Iris pigment epithelial cell (primary cell): ENCODE results near the gene RAB31.

Source experiments
- DNase-seq: peaks from one replicate; pipeline ENCODE4 v3.0.0-alpha.2; 2011; ENCODE audit warnings: low read depth

The RAB31 gene

DNA sequence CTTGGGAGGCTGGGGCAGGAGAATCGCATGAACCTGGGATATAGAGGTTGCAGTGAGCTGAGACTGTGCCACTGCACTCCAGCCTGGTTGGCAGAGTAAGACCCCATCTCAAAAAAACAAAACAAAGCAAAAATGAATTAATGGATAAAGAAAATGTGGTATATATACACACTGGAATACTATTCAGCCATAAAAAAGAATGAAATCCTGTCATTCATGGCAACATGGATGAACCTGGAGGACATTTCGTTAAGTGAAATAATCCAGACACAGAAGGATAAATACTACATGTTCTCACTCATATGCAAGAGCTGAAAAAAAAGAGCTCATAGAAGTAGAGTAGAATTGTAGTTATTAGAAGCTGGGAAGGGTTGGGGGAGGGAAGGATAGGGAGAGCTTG, 80.8 kb downstream of the RAB31 start:
- no peak for DNase-seq

DNA sequence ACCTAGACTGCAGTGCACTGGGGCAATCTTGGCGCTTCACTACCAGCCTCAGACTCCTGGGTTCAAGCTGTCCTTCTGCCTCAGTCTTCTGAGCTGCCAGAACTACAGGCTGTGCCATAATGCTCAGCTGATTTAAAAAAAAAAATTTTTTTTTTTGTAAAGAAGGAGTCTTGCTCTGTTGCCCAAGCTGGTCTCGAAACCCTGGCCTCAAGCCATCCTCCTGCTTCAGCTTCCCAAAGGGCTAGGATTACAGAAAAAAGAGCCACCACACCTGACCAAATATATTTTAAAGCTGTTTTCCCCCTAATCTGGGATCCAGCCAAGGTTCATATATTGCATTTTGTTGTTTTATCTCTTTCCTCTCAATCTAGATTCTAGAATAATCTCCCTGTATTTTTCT, 82.2 kb downstream of the RAB31 start:
- DNase-seq: no peak

DNA sequence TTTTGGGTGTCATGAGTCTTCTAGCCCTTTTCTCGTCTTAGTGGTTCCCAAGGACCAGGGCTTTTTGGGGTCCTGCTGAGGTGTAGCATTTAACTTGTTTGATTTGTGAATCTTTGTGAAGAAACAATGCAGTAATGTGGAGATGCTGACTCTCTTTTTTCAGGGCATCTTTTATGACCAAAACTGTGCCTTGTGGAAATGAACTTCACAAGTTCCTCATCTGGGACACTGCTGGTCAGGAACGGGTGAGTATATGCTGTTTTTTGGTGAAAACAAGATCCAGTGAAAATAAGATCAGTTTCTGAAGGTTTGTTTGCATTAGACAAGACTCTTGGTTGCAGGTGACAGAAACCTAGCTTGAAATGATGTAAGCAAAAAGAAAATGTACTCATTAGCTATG, 83.9 kb downstream of the RAB31 start:
- no peak for DNase-seq

DNA sequence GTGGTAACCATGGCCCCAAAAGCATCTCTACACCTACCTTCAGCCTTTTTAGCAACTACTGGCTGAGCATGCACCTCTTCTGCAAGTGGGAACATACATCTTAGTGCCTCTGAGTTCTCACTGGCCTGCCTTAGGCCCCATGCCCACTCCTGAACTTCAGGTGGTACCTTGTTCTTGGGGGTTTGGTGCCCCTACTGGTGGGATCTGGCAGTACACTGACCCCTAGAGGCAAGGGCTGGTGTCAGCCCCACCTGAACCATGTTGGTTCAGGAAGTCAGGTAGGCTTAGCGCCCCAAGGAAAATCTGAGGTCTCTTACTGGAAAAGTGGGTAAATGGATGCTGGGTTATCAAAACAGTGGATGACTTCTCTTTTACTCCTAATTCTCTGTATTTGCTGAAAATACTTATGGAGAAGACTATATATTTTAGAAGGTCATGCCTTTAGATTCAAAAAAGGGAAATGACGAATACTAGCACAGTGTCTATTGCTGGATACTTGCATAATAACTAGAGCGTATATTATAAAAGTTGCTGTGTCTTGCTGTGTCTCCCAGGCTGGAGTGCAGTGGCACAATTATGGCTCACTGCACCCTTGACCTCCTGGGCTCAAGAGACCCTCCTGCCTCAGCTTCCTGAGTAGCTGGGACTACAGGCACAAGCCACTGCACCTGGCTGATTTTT, 84.6 kb downstream of the RAB31 start:
- no peak for DNase-seq

DNA sequence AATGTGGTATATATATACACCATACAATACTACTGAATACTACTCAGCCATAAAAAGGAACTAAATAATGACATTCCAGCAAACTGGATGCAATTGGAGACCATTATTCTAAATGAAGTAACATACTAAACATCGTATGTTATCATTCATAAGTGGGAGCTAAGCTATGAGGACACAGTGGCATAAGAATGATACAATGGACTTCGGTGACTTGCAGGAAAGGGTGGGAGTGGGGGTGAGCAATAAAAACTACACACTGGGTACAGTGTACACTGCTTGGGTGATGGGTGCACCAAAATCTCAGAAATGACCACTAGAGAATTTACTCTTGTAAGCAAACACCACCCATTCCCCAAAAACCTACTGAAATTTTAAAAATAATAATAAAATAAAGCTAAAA, 87.9 kb downstream of the RAB31 start:
- no peak for DNase-seq

DNA sequence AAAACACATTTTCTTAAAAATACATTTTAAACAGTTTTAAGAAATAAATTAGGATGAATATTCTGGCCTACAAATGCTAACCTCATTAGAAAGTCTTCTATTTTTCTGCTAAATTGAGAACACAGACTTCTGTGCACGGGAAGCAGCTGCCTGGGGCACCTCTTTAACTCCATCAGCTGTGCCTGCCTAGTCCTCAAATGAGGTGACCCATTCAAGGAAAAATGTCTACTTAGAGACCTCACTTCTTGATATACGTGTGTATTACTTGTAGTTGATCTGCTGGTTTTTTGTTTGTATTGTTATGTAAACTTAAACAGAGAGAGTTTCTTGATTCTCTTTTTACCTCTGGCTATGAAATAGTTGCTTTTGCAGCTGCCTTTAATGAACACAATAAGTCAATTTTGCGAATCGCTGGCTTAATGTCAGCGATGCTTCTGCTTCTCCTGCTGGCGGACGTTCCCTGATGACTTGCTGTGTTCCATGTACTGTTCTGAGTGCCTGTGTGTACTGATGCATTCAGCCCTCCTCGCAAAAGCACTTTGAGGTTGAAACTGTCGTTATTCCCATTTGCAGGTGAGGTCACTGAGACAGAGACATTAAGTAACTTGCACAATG, 88.9 kb downstream of the RAB31 start:
- no peak for DNase-seq

DNA sequence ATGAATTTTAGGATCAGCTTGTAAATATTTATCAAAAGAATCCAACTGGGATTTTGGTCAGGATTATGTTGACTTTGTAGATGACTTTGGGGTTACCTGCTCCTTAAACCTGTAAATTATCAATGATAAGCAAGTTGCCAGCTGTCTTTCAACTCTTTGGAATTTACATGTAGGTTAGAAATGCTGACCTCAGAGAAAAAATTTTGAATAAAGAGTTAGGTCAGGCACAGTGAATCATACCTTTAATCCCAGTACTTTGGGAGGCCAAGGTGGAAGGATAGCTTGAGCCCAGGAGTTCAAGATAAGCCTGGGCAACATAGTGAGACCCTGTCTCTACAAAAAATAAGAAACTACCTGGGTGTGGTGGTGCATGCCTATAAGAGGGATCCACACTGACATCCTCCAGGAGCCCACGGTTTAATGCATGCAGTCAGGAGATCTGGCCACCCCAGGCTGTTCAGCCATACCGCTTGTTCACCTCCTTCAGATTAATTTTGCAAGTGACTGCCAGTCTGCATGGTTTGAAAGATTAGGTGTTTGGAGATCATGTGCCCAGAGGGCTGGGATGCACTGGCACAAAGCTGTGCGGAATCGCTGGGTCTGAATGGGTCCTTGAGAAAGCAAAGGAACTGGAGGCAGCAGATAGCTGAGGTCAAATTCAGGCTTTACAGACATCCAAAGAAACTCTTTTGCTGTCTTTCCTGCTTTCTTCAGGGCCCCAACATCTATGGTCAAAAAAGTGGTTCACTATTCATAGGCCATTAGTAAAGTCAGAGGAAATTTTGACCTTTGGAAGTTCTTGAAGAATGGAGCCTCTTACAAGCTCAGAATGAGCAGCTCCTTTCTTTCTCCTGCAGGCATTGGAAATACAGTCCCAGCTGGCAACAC, 94.3 kb downstream of the RAB31 start:
- no peak for DNase-seq

DNA sequence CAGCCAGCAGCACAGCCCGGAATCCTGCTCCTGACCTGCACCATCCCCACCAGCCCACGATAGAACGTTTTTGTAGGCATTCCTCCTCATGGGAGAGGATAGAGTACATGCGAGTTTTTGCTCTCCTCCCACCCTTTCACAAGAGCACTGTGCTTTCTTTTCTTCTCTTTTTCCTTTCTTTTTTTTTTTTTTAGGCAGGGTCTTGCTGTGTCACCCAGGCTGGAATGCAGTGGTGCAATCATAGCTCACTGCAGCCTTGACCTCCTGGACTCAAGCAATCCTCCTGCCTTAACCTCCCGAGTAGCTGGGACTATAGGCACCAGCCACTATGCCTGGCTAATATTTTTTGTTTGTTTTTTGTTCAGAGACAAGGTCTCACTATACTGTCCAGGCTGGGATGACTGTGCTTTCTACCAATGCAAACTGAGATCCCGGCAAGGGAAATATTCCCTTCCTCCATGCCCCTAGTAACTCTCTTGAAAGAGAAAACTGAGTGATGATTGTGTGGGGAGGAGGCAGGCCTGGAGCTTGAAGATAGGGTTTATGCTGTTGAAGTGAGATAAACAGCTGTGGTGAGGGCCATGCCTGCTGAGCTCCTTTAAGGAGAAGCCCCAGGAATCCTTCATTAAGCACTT, 95.1 kb downstream of the RAB31 start:
- DNase-seq: peak; percentile 48

DNA sequence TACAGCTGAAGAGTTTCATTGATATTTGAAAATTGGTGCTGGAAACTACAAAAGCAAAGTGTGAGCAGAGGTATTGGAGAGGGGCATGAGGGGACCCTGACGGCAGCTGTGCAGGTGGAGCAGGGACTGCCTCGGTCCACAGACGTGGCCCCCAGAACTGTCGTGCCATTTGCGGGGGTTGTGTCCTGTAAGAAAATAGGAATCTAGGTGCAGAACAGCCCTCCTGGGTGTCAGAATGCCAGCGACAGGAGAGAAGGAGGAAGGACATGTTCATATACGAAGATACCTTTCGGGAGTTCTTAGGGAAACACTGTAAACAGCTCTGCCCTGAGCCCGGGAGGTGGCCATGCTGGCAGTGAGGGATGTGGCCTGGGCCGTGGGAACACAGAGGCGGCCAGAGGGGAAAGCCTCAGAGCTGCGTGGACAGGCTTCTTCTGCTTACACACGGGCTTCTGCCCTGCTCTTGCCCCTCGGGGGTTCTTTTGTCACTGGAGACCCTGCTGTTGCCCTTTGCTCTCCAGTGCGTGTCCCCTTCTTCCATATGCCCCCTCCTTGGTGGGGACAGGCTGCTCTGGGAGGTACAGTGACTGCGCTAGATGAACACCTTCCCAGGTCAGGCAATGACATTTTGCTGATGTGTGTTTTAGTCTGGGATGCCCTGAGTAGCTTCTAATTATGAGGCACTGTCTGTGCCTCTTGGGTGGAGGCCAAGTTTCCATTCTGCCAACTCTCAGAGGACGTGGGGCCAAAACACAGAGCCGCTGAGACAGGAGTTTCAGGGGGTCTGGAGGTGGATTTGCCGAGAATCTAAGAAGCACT, 95.8 kb downstream of the RAB31 start:
- DNase-seq: no peak

DNA sequence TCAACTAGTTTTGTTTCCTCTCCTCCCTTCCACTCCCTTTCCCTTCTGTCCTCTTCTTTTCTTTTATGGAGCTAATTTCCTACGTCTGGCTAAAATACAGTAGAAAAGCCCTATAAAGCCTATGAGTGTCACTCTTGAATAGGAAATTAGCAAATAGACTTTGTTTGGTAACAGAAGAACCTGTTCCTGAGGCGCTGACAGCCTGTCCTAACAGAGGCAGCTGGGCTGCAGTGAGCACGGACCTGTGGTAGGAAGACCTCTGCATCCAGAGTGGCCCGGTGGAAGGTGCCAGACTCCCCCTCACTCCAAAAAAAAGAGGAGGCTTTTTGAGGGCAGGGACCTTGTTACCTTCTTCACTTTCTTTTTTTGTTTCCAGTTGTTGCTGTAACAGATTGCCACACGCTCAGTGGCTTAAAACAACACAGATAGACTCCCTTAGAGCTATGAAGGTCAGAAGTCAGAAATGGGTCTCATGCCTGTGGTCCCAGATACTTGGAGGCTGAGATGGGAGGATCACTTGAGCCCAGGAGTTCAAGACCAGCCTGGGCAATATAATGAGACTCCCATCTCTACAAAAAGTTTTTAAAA, 96.5 kb downstream of the RAB31 start:
- no peak for DNase-seq

DNA sequence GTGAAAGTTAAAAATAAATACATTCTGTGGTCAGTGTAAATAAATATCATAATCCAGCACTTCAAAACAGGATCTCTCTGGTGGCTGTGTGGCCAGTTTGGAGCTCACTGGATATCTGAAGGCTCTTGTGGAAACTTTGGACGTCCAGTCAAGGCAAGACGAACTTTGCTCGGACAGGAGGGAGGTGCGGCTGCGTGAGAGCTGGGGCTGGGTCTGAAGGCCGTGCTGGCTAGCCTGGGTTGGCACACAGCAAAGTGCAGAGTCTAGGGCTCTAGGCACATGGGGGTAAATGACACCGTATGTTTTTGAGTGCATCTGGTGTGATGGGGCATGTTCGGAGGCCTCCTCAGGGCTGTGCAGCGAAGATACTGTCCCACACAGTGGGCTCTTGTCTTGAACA, 98.8 kb downstream of the RAB31 start:
- DNase-seq: no peak

DNA sequence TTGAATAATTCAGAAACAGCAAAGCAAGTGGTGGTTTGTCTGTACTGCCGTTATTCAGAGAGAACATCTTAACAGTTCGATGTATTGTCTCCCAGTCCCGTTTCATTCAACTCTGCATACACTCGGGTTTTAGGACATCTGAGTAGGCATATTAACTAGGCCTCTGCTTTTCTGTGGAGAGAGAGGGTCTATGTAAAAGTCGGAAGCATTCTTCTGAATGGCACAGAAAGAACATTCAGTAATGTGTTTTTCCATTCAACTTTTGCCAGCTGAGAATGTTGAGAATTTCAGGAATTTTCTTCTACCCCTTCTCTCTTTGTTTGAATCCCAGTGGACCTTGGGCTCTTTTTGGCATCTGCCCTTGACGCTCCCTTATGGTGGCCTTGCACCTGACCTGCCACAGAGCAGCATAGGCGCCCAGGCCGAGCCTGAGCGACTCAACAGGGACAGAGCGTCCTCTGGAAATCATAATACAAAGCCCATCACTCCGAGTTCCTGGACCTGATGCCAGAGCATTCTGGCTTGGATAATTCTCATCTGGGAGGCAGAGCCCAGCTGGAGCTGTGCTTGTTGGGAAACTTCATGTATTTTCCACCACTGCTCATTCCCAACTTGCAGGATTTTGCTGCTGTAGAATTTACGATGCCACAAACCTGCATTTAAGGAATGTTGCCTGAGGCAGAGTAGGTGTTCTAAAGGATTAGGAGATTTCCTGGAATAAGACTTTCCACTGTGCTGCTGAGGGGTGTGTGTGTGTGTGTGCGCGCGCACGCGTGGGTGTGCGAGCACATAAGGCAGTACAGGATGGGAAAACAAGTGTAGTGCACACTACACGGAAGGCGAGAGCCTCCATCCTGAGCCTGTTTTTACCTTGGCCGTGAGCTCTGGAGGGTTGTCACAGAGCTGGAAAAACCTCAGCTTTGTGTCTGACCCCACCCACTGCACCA, 100.5 kb downstream of the RAB31 start:
- no peak for DNase-seq

DNA sequence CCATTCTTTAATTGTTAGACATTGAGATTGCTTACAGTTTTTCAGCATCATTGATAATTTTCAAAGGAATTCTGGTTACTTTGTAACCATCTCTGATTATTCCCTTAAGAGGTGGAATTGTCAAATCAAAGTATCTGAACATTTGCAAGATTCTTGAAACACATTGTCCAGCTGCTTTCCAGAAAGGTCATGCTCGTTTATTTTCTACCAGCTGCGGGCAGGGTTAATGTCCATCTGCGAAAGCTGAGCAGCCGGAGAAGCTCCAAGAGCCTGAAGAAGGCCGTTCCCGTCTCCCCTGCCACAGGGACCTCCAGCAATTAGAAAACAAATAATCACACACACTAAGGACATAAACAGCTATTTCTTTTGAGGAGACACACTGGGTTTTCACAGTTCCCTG, 101.6 kb downstream of the RAB31 start:
- no peak for DNase-seq

DNA sequence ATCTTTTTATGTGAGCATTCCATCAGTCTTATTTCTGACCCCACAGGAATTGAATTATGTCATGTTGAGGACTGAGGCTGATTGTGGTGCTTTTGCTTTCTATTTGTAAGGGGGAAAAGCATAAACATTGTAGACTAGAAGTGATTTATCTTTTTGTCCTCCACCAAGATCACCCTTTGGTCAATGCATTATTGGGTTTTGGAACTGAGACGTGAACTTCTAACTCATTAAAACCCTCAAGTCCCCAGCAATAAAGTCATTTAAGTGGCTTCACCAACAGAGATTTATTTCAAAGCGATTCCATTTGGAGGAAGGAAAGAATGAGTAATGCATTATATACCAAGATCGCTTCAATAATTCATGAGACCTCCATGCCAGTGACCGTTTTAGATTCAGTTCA, 102.2 kb downstream of the RAB31 start:
- DNase-seq: peak; percentile 61

DNA sequence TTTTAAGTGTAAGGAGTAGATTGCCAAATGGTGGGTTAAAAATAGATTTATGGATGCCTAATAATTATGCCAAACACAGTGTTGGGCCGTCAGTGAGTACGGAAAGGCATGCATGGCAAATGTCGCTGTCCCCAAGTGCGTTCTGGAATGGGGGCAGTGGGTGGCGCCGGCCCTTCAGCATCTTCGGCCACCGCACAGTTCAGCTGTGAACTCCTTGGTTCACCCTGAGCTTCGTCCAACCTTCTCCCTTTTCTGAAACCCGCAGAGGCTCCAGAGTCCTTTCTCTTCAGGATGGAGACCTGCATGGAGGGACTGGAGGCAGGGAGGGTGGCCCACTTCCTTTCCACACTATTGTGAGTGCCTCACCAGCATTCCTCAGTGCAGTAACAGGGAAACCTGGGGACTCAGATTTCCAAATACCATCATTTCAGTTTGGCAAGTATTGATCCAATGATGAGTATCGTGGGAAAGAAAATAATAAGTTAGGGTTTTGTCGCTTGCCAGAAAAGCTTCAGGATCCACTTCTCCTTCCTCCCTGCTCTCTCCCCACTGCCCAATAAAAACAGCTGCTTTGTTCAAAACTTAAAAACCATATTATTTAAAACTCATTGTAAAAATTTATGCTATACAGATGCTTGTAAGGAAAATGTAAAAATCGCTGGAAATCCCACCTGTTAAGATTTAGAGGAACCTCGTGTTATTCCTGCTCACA, 103.0 kb downstream of the RAB31 start:
- no peak for DNase-seq

DNA sequence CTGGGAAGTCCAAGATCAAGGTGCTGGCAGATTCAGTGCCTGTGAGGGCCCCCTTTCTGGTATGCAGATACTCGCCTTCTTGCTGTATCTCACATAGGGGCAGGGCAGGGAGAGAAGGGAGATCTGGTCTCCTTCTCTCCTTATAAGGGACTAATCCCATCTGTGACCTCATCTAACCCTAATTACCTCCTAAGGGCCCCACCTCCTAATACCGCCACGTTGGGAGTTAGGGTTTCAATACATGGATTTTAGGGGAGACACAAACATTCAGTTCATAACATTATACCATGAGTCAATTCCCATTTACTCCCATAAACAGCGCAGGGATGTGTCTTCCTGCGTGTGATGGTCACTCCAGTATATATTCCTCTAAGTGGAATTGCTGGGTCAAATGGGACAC, 103.9 kb downstream of the RAB31 start:
- no peak for DNase-seq

DNA sequence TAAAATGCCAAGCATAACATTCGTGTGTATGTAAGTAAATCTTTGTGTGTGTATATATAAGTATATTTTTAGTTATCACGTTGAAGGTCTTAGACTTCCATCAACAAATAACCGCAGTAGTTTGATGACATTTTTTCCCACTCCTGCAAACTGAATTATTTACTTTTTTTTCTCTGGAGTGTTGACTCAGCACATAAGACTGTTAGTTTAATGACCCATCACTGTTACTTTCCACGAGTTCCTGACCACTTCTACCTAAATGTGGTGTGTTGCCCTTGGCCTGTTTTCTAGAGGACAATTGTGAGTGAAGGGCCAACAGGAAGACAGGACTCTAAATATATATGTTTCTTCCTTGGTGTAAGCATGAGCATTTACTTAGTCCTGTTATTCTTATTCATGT, 106.3 kb downstream of the RAB31 start:
- DNase-seq: peak; percentile 90

DNA sequence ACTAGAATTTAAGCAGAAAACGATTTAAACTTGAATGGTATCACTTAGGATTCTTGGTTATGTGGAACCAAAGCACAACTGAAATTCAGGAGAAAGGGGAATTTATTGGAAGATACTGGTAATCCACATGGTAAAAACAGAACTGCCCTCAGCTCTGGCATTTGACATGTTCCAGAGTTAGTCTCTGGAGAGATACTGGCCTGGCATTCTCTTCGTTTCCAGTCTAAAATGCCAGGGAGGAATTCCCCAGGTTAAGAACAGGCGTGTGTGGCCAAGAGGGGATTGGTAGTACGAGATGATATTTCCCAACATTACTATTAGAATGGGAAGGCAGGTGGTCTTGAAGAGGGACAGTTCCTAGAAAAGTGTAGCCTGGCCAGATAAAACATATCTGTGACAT, 109.2 kb downstream of the RAB31 start:
- no peak for DNase-seq

DNA sequence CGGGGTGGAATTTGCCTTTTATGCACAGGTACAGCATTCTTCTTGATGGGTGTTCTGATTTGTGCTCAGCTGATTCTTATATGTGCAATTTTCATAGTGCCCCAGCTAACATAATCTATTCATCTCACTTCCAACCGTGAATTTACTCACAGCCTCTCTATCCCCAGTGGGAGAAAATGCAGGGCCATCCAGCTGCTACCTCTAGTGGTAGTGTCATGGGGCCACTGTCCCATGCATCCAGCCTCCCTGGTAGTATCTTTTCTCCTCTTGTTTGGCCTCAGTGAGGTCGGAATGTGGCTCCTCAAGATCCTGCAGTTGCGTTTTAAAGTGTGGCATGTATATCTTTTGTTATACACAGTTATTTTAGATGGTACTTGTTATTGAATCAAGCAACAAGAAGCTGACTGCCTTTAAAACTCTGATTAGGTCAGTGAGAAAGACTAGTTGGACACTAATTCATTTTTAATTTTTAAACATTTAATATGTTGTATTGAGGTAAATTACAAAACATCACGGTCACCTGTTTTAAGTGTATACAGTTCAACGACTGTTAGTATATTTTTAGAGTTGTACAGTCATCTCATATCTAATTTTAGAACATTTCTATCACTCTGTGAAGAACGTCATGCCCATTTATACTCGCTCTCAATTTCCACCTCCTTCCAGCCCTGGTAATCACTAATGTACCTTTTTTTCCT, 109.8 kb downstream of the RAB31 start:
- no peak for DNase-seq
